GM18861 (cell line): ENCODE measurements around the gene CLDN14.
A peak's percentile ranks its signal among the peaks of the same experiment; 100 is the strongest.

ENCODE experiments used
- ATAC-seq: cut with Tn5 transposase; IDR thresholded peaks from one replicate; pipeline ENCODE4 v1.9.1; 2021; ENCODE audit not compliant: unreplicated experiment

CLDN14 gene

DNA sequence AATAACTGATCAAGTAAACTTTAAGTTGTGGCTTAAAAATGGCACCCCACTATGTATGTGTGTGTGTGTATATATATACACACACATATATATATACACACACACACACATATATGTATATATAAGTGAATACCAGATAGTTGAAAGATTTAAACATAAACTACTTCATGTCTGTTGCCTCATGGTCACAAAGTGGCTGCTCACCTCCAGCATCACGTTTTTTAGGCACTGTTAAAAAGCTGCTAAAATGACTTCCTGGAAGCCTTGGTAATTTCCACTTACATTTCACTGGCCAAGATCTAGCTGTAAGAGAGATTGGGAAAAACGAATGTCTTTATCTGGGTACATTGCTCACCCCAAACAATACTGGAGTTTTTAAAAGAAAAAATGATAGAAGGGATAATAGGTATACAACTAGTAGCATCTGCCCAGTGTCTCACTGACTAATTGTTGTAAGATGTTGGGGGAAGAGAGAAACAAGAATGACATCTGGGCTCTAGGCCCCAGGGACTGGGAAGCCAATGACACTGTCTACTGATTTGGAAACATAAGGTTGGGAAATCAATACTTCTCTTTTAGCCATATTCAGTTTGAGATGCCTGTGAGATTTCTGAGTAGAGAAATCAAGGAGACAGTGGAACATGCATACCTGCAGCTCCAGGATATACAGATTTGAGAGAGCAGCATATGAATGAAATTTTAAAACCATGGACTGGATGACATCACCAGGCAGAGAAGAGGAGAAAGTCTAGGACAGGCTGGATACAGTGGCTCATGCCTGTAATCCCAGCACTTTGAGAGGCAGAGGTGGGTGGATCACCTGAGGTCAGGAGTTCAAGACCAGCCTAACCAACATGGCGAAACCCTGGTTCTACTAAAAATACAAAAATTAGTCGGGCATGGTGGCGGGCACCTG, 42.8 kb downstream of the CLDN14 start:
- no peak for ATAC-seq

DNA sequence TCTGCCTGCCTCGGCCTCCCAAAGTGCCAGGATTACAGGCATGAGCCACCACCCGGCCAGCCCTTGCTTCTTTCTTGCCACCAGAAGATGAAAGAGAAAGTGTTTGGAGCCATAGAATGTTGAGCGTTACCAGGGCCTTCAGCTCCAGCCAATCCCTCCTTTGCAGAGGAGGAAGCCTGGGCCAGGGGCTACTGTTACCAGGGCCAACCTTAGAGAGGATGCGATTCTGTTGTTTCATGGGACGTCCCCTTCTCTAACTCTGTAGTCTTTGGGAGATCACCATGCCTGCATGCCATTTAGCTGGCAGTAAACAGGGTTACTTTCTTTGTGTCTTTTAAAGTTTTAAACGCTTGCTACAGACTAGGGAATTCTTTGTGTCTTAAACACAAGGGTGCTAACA, 45.8 kb downstream of the CLDN14 start:
- no peak for ATAC-seq

DNA sequence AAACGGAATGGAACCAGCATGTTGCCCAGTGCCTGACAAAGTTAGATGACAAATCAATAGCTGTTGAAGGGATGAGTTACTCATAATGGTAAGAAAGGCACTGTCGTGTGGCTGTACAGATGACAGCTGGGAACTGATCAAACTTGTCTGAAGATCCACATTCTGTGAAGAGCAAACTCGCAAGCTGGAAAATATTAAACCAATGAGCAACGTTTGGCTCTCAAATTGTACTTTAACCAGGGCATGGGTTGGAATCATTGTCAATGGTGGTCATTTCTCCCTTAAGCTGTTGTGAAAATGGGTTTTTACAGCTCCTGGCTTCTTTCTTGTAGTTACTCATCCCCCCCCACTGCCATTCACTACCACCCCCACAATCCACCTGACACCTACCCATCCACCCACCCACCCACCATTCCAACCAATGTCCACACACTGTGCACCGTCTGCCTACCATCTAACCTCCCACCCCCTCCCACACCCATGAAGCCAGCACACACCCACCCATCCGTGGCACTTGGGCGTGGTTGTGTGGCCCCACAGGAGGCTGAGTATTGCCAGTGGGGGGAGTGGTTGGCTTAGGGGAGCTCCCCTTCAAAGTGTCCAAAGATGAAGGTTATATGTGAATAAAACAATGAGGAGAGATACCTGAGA, 46.7 kb downstream of the CLDN14 start:
- ATAC-seq = no peak

DNA sequence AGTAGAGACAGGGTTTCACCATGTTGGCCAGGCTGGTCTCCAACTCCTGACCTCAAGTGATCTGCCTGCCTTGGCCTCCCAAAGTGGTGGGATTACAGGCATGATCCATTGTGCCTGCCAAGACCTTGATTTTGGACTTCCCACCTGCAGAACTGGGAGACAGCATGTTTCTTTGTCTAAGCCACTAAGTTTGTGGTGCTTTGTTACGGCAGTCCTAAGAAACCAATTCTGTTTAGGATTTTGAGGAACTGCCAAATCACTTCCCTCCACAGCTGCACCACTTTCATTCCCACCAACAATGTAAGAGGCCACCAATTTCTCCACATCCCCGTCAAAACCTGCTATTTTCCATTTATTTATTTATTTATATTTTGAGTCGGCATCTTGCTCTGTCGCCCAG, 48.7 kb downstream of the CLDN14 start:
- no peak for ATAC-seq

DNA sequence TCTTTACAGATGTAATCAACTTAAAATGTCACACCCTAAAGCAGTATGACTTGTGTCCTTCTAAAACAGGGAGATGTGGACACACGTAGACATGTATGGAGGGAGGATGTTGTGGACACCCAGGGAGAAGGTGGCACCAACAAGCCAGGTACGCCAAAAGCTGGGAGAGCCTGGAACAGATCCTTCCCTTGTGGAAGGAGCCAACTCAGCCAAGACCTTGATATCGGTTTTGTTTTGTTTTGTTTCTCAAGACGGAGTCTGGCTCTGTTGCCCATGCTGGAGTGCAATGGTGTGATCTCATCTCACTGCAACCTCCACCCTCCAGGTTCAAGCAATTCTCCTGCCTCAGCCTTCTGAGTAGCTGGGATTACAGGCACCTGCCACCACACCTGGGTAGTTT, 49.1 kb downstream of the CLDN14 start:
- no peak for ATAC-seq

DNA sequence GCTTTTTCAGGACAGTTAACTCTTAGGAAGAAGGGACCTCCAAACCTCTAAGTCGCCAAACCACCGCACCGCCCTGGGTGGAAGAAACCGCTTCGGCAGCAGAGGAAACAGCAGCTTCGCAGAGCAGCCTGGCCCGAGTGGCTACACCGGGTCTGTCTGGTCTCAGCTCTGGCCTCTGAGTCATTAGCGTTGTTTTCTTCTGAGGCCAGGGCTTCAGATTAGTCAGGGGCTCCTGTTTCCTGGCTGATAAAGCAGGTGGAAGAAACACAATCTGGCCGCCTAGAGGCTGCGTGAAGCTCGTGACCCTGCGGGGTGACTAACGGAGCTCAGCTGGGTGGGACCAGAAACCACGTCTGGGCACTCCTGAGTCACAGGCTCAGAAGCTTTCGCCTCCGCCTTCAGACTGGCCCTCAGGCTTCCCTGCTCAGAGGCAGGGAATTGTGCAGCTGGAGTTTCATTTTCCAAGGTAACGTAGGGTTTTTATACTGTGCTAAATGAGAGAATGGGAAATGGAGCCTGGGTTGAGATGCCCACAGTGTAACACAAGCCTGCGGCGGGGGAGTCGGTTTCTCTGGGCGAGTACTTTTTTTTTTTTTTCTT, 49.9 kb downstream of the CLDN14 start:
- peak; percentile 93 for ATAC-seq

DNA sequence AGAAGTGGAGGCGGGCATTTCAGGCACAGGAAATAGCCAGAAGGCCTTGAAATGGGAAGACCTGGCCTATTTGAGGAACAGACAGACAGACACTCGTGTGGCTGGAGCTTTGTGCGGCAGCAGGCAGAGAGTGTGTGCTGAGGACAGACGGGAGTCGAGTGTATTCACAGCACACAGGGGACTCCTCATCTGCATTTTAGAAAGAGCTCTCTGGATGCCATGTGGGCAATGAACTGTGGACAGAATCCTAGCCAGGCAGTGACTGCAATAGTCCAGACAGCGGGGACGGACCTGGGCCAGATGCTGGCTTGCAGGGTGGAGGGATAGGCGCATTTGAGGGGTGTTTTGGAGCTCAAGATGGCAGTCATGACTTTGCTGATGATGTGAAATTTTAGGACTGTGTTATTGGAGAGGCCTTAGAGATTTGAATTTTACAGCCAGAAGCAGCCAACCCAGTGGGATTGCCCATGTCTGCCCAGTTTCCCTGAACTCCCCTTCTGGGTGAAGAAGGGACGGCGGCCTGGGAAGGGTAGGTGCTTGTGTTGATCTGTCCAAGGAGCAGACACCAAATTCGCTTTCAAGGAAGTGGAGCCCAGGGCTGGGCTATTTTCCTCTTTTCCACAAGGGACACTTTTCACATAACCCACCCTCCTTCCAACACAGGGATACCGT, 51.0 kb downstream of the CLDN14 start:
- no peak for ATAC-seq

DNA sequence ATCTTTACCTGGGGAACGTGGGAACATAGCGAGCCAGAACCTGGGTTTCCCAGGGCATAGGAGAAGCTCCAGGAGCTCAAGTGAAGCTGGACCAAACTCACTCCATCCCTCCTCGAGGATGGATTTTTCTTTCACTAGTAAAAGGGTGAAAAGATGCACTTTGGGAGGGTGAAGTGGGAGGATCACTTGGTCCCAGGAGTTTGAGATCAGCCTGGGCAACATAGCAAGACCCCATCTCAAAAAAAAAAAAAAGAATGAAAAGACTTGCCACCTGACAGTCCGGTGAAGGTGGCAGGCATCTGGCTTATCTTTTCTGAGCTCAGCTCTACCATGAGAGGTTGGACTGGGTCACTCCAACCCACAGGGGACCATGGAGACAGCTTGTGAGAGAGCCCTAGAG, 52.4 kb downstream of the CLDN14 start:
- no peak for ATAC-seq

DNA sequence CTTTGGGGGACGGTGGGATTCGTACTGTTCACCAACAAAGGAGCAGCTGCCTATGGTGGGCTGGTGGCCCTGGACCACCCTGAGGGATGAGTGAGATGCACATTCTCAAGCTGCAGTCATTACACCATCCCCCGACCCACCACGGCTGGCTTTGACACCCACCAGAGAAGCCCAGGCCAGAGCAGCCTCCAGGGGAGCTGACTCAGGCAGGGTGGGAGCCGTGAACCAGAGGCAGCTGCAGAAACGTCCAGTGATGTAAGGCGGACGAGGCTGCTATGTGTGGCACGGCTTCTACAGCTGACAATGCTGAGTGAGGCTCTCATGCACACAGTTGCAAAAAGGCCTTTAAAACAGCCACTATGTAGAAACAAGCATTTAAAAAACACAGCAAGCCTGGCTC, 54.6 kb downstream of the CLDN14 start:
- ATAC-seq = no peak

DNA sequence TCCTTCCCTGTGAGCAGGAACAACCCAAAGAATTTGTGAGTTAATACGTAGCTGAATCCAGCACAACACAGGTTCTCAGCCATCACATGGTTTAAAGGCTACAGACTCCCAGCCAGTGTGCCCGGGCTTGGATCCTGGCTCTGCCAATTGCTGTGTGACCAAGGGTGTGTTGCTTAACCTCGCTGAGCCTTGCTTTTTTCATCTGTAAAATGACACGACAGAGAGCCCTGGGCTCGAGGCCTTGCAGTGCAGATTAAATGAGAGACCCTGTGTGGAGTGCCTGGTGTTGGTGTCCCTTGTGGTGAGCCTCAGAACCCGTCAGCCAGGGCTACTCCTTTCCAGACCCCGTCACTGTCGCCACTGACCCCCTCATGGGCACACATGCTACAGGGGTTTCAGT, 55.3 kb downstream of the CLDN14 start:
- no peak for ATAC-seq

DNA sequence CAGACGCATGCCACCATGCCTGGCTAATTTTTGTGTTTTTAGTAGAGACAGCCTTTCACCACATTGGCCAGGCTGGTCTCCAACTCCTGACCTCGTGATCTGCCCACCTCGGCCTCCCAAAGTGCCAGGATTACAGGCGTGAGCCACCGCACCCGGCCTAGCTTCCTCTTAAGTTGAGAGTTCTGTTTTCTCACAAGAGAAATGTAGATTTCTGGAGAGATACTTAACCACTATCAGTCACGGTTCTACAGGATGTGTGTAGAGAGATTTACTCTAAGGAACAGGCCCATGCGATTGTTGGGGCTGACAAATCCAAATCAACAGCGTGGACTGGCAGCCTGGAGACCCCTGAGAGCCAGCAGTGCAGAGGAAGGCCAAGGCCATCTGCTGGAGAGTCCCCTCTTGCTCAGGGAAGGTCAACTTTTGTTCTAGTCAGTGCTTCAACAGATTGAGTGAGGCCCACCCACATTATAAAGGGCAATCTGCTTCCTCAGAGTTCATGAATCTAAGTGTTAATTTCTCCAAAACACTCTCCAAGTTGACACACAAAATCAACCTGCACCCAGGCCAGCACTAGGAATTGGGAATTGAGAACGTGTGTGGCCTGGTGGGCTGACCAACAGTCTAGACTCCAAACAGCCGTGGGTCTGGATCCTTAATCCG, 56.0 kb downstream of the CLDN14 start:
- no peak for ATAC-seq

DNA sequence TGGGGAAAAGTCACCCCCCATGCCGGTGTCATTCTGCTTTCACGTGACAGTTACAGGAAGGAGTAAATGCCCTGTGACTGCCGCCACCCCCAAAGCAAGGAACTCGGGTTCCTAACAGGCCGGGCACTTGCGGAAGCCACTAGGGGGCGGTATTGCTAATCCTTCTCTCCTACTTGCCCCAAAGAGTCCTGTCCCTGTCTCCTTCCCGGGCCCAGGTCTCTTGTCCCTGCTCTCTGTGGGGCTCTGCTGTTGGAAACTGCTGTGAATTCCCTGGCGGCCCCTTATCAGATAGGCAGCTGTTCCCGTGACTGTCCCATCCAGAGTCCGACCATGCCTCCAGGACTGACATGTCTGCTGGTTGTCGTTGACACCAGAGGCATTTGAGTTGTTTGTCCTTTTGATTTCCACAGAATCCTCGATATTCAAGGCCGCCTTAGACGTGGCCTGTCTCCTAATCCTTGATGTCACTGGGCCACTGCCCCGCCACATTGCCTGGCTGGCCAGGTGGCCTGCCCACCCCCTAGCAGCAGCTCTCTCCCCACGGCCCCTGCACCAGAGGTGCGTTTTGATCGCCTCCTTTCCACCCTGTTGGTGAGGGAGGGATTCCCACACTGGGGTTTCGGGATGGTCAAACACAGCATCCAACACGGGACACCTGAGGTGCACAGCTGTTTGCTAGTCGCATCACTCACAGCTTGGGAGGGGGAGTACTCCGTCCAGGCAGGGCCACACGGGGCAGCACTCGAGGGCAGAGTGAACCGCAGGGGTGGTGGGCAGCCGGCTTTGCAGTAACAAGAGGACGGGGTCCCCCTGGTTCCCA, 57.4 kb downstream of the CLDN14 start:
- ATAC-seq = no peak

DNA sequence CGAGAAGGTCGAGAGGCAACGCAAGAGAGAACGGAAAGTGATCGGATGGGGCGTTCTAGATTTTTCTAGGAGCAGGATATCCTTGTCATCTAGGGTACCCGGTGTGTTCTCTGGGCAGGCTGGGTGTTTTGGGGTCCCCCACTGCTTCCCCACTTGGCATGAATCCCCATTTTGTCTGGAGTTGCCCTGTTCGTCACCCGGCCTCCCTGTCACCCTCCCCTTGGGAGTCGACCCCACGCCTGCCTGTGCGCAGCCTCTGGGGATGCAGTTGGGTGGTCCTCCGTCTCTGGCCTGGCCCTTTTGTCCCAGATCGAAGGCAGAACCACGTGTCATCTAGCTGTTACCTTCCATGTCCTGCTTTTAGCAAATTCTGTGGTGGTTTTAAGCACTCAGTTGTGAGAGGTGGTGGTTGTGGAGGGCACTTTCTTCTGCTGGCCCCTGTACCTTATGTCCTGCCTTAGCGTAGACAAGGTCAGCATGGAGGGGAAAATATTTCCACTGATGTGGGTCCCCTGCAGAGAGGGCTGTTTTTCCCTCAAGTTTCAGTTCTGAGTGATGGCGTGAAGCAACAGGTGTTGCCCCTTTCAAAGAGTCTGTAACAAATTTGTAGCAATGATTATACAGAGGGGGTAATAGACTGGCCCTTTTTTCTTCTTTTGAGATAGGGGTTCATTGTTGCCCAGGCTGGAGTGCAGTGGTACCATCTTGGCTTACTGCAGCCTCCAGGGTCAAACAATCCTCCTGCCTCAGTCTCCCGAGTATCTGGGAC, 59.2 kb downstream of the CLDN14 start:
- ATAC-seq = no peak

DNA sequence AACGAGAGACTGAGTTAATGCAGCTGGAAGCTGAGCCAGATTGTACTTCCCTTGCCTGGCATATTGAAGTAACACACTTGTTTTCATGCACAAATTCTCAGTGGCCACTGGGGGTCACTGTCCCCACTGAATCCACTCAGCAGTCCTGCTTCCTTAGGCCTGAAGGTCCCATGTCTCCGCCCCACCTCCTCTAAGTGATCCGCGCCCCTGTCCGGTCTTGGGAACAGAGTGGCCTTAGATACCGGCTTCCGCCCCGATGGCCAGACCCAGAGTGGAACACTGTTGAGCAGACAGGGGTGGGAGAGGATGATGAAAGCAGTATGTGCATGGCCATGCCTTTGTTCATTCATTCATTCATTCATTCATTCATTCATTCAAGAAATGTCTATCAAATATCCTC, 59.9 kb downstream of the CLDN14 start:
- peak; percentile 58 for ATAC-seq

DNA sequence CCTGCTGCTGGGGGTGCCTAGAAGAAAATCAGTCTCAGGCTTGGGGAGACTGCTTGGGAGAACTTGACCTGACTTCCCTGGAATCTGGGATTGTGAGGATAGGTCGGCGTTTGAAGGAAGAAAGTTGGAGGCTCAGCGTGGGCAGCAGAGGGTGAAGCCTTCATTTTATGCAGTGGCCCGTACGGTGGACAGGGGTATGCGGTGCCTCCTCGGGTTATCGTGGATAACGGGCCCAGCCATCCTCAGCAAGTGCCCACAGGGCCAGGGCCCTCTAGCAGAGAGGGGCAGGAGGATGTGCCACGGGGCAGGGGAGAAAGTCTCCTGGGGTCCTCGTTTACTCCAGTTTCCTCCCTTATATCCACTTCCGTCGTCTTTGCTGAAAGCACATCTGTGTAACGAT, 60.7 kb downstream of the CLDN14 start:
- no peak for ATAC-seq

DNA sequence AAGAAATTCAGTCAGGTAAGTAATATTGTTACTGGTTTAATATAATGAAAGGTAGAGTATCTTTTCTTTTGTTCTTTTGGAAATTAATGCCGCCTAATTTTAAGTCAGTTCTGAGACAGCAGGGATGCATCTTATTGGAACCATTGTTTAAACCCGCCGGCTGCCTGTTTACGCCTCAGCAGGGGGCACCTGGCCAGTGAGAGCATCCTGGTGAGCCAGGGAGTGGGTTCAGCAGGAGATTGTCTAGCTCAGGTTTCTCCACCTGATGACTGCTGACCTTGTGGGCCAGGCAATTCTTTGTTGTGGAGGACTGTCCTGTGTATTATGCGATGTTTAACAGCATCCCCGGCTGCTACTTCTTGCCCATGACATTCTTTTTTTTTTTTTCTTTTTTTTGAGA, 64.5 kb downstream of the CLDN14 start:
- ATAC-seq = no peak

DNA sequence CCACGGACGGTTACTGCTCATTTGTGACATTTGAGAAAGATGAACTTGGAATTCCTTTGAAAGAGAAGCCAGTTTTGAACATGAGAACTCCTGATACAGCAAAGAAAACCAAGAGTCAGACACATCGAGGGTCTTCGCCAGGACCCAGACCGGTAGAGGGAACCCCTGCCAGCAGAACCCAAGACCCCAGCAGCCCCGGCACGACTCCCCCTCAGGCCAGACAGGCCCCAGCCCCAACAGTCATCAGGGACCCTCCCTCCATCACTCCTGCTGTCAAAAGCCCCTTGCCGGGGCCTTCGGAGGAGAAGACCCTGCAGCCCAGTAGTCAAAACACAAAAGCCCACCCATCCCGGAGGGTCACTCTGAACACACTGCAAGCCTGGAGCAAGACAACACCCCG, 67.0 kb downstream of the CLDN14 start:
- ATAC-seq = no peak

DNA sequence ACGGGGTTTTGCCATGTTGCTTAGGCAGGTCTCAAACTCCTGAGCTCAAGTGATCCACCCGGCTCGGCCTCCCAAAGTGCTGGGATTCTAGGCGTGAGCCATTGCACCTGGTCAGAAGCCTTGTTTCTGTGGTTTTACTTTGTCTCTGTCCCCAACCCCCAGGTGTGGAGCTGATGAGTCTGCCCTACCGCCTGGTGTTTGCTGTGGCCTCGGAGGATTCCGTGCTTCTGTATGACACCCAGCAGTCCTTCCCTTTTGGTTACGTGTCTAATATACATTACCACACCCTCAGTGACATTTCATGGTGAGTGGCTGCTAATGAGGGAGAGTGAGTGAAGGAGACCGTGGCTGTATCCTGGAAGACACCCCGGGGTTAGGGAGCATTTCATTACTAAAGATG, 68.6 kb downstream of the CLDN14 start:
- no peak for ATAC-seq
